Transverse colon (tissue), 4 donors: Measurements from ENCODE around the gene RDM1. TPM values are rescaled to one million over a fixed set of nuclear protein-coding genes. Genes with fewer than 3 reads are reported as not detected.

Experiments used
- DNase-seq: peaks from one replicate; pipeline ENCODE4 v3.0.0-alpha.2; 2019
- H3K27ac ChIP-seq, 4 donors: fragments of 200-600 bp; sonication (generic); 2 replicates each; pipeline ENCODE4 v1.5.1; 2016 to 2018; ENCODE audit warnings: inconsistent platforms in 4 of 4
- H3K27me3 ChIP-seq: fragments of 200-600 bp; sonication (generic); 2 replicates; pipeline ENCODE4 v1.5.1; 2017; ENCODE audit warnings: inconsistent platforms
- H3K36me3 ChIP-seq, 4 donors: fragments of 200-600 bp; sonication (generic); 2 replicates each; pipeline ENCODE4 v1.5.1; 2017 to 2019; ENCODE audit warnings: inconsistent platforms in 4 of 4
- H3K4me1 ChIP-seq, 4 donors: fragments of 200-600 bp; sonication (generic); 2 replicates each; pipeline ENCODE4 v1.5.1; 2017 to 2020; ENCODE audit warnings: inconsistent platforms in 4 of 4
- H3K4me3 ChIP-seq, 4 donors: fragments of 200-600 bp; sonication (generic); 1 replicate in 1 of 4; 2 replicates in 3 of 4; pipeline versions ENCODE4 v1.5.1 to v1.6.1; 2017 to 2019; ENCODE audit warnings: inconsistent platforms in 4 of 4
- H3K9me3 ChIP-seq, 2 donors: fragments of 200-600 bp; sonication (generic); 2 replicates each; pipeline ENCODE4 v1.5.1; 2017 to 2019; ENCODE audit warnings: inconsistent platforms in 2 of 2
- EP300 ChIP-seq: sonication (generic); formaldehyde crosslinking; IDR thresholded peaks from one replicate; pipeline ENCODE4 v1.6.1; 2017; ENCODE audit warnings: antibody characterized with exemption, low read depth
- POLR2A ChIP-seq: fragments of 450-650 bp; IDR thresholded peaks from one replicate; pipeline ENCODE4 v1.6.1; 2016; ENCODE audit warnings: antibody characterized with exemption, mild to moderate bottlenecking, moderate library complexity
- POLR2AphosphoS5 ChIP-seq, 3 donors: sonication (generic); formaldehyde crosslinking; IDR thresholded peaks; one replicate each; pipeline ENCODE4 v1.6.1; 2016; ENCODE audit warnings: antibody characterized with exemption in 3 of 3
- WGBS, 2 donors: methylation state at CpG; one replicate each; pipeline ENCODE4 v1.1.5; 2018; ENCODE audit warnings: low coverage in 1 of 2; 5-methylcytosine and 5-hydroxymethylcytosine counted together
- in situ Hi-C, 4 donors: fragments of 200-750 bp; cut with MboI; loops; one replicate each; pipeline versions ENCODE4 v1.15.0 to v1.15.1; 2017; ENCODE audit warnings: low sequenced_read_pairs in 3 of 4, low pct_ligation_motif_present in 1 of 4, low pct_unique_long_range_greater_than_20kb in 1 of 4
- intact Hi-C: fragments of 100-400 bp; cut with DNase I; formaldehyde crosslinking; loops from one replicate; pipeline ENCODE4 v1.15.1; 2023; ENCODE audit warnings: low total_unique reads
- total RNA-seq, 4 donors: library from RNA; depleted of rRNA; stranded (reverse); fragments of >200 nt; gene quantifications; one replicate each; pipeline ENCODE4 v1.1.0, GENCODE V29; 2016
- TF ChIP-seq, protein P1 (sequence below), 5 experiments: fragments of 200-600 bp in 3 of 5; fragments of 450-650 bp in 2 of 5; sonication (generic) in 3 of 5; IDR thresholded peaks; 1 replicate in 2 of 5; 2 replicates in 3 of 5; pipeline ENCODE4 v1.5.1; 2016 to 2017; ENCODE audit warnings: antibody characterized with exemption in 5 of 5, inconsistent platforms in 3 of 5, mild to moderate bottlenecking in 2 of 5, moderate library complexity in 1 of 5

The RDM1 gene
- total RNA-seq, 4 donors from 2014 or later: 39.2 TPM; not detected in 3

DNA sequence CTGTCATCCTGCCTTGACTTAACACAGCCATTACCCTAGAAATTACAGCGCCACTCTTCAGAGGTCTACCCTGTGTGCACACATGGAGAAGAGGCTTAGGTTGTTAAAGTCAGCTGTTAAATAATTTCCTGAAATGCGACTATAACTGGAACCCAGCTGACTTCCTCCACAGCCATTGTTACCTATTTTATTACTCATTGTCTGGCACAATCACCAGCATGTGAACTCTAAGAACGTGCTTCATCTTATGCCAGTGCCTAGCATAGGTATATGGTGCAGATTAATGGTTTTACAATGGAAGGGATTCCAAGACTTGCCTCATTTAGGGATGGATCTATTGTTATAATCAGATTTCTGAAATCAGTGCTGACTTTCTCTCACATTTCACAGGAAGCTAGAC is 11.9 kb downstream of the RDM1 start:
- intact Hi-C loops: no loop called here
- no peaks in the 10 kb centered on the region for H3K9me3 ChIP-seq
- no peaks in the 10 kb centered on the region for H3K27me3 ChIP-seq
- no peaks in the 10 kb centered on the region for H3K36me3 ChIP-seq
- H3K27ac ChIP-seq: no peak overlapping the region
- DNase-seq: no peak
- no peaks in the 10 kb centered on the region for H3K4me1 ChIP-seq
- in situ Hi-C loops: no loop called here
- TF ChIP-seq POLR2AphosphoS5 (IDR thresholded peaks at IDR 0.05) (no peak), EP300 (no peak), POLR2A (no peak)
- TF ChIP-seq, protein P1, sequence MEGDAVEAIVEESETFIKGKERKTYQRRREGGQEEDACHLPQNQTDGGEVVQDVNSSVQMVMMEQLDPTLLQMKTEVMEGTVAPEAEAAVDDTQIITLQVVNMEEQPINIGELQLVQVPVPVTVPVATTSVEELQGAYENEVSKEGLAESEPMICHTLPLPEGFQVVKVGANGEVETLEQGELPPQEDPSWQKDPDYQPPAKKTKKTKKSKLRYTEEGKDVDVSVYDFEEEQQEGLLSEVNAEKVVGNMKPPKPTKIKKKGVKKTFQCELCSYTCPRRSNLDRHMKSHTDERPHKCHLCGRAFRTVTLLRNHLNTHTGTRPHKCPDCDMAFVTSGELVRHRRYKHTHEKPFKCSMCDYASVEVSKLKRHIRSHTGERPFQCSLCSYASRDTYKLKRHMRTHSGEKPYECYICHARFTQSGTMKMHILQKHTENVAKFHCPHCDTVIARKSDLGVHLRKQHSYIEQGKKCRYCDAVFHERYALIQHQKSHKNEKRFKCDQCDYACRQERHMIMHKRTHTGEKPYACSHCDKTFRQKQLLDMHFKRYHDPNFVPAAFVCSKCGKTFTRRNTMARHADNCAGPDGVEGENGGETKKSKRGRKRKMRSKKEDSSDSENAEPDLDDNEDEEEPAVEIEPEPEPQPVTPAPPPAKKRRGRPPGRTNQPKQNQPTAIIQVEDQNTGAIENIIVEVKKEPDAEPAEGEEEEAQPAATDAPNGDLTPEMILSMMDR (IDR thresholded peaks at IDR 0.05): no peak
- 43 to 67% methylated on average over 1 to 3 of the region's 3 CpGs for WGBS, 2 donors
- H3K4me3 ChIP-seq: no peak overlapping the region

DNA sequence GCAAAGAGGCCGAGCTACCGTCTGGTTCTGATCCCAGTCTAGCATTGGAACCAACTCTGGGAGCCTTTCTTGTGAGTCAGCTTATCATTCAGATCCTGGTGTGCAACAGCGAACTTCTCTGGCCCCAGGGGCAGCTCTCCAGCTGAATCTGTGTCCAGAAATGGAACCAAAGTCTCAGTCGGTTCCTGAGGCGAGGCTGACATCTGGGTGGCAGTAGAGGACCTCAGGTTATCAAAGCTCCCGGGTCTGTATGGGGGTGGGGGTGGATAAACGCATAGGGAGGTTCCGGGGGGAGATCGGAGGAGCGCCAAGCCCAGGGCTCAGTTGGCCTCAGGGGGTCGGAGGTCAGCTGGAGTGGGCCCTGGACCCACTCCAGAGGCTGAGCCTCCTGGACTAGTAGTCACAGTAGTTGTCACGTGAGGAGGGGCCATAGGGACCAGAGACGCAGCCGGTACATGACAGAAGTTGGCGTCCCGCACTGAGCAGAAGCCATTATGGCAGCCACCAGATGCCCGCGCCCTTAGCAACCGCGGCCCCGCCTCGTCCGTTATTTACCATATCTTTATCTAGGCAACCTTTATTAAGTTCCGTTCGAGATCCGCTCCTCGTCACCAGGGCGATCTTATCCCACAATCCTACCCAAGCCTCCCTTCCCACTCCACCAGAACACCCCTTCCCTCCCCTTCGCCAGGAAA is 12.9 kb downstream of the RDM1 start:
- intact Hi-C loops (no loop called here), in situ Hi-C loops (no loop called here)
- no peaks in the 10 kb centered on the region for H3K4me1 ChIP-seq
- no peaks in the 10 kb centered on the region for H3K36me3 ChIP-seq
- H3K9me3 ChIP-seq: no peaks in the 10 kb centered on the region
- H3K27ac ChIP-seq: no peak overlapping the region
- H3K4me3 ChIP-seq: no peak overlapping the region
- no peaks in the 10 kb centered on the region for H3K27me3 ChIP-seq
- TF ChIP-seq, protein P1 (IDR thresholded peaks at IDR 0.05): no peak
- TF ChIP-seq POLR2AphosphoS5 (IDR thresholded peaks at IDR 0.05) (no peak), EP300 (no peak), POLR2A (no peak)
- 94 to 98% methylated on average over 8 to 29 of the region's 29 CpGs for WGBS, 2 donors
- no peak for DNase-seq

DNA sequence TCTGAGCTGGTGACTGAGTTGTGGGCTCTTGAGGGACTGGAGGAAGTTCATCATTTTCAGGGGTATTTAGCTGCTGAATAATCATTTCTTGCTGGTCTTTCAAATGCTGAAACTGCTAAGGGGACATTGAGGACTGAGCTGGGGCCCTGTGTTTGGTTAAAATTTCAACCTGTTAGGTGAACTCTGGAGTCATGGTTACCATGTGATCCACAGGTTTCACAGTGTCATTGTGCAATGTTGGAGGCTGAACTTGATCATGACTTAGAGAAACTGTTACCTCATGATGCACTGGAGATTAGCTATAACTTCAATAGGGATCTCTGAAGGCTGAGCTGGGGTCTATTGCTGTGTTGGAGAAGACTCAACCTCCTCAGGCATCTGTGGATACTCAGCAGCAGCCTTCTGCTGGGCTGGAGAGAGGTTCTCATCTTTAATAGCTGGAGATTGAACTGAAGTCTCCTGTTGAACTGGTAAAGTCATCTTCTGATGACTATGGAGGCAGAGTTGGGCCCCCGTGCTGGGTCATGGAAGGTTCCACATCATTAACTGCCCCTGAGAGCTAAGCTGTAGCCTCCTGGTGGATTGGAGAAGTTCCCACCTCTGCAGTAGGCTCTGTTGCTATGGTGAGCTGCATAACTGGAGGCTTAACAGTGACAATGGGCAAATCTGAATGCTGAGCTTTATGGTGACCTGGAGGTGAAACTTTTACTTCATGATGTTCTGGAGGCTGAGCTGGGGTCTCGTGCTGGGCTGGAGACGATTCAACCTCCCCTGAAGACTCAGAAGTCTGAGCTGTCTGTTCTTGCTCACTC is 15.2 kb downstream of the RDM1 start:
- intact Hi-C loops: no loop called here
- WGBS, 2 donors: 87 to 100% methylated on average over 1 to 2 of the region's 3 CpGs
- in situ Hi-C loops: no loop called here
- H3K36me3 ChIP-seq: no peaks in the 10 kb centered on the region
- H3K9me3 ChIP-seq: no peaks in the 10 kb centered on the region
- DNase-seq: no peak
- H3K27me3 ChIP-seq: no peaks in the 10 kb centered on the region
- TF ChIP-seq POLR2A (no peak), EP300 (no peak), POLR2AphosphoS5 (IDR thresholded peaks at IDR 0.05) (no peak)
- TF ChIP-seq, protein P1 (IDR thresholded peaks at IDR 0.05): no peak
- no peak overlapping the region for H3K4me3 ChIP-seq
- H3K4me1 ChIP-seq: no peaks in the 10 kb centered on the region
- no peak overlapping the region for H3K27ac ChIP-seq

DNA sequence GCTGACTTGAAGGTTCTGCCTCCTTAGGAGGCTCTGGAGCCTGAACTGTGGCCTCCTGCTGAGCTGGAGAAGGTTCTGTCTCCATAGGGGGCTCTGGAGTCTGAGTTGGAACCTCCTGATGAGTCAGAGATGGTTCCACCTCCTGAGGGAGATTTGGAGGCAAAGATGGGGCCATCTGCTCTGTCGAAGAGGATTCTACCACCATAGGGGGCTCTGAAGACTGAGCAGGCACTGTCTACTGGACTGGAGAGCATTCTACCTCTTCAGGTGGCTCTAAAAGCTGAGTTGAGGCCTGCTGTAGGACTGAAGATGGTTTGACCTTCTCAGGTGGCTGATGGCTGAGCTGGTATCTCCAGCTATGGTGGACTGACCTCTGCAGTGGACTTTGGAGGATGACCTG is 16.2 kb downstream of the RDM1 start:
- no peaks in the 10 kb centered on the region for H3K4me1 ChIP-seq
- intact Hi-C loops (no loop called here), in situ Hi-C loops (no loop called here)
- no peak for TF ChIP-seq POLR2A
- TF ChIP-seq, protein P1 (IDR thresholded peaks at IDR 0.05): no peak
- no peak for TF ChIP-seq POLR2AphosphoS5 (IDR thresholded peaks at IDR 0.05)
- no peak for TF ChIP-seq EP300
- H3K36me3 ChIP-seq: no peaks in the 10 kb centered on the region
- no peak overlapping the region for H3K4me3 ChIP-seq
- no peak overlapping the region for H3K27ac ChIP-seq
- WGBS, 2 donors: 87% methylated on average over 1 of the region's 1 CpG; no CpG with 5 or more reads in 1 of the 2 donors
- no peak for DNase-seq
- H3K9me3 ChIP-seq: no peaks in the 10 kb centered on the region
- no peaks in the 10 kb centered on the region for H3K27me3 ChIP-seq
